Esophagus muscularis mucosa (tissue), 4 donors: ENCODE data around the gene PDGFD. TPM values are rescaled to one million over a fixed set of nuclear protein-coding genes. Genes with fewer than 3 reads are reported as not detected.

Source experiments
- DNase-seq: peaks from one replicate; pipeline ENCODE4 v3.0.0-alpha.2; 2017; ENCODE audit errors: extremely low spot score
- H3K27ac ChIP-seq, 4 donors: fragments of 200-600 bp; sonication (generic); replicated peaks in 1 of 4; 1 replicate in 3 of 4; 2 replicates in 1 of 4; pipeline ENCODE4 v1.5.1; 2016 to 2019; ENCODE audit warnings: mild to moderate bottlenecking in 1 of 4
- H3K27me3 ChIP-seq, 4 donors: fragments of 200-600 bp; sonication (generic); one replicate each; pipeline versions ENCODE4 v1.5.1 to v1.6.0; 2016 to 2019
- H3K36me3 ChIP-seq, 4 donors: fragments of 200-600 bp; sonication (generic); one replicate each; pipeline ENCODE4 v1.5.1; 2016 to 2019
- H3K4me1 ChIP-seq, 4 donors: fragments of 200-600 bp; sonication (generic); one replicate each; pipeline ENCODE4 v1.5.1; 2016 to 2019
- H3K4me3 ChIP-seq, 4 donors: fragments of 200-600 bp; sonication (generic); 1 replicate in 2 of 4; 2 replicates in 2 of 4; pipeline ENCODE4 v1.5.1; 2016 to 2019; ENCODE audit warnings: mild to moderate bottlenecking in 4 of 4, moderate library complexity in 1 of 4
- H3K9me3 ChIP-seq, 4 donors: fragments of 200-600 bp; sonication (generic); 1 replicate in 3 of 4; 2 replicates in 1 of 4; pipeline ENCODE4 v1.5.1; 2016 to 2019
- CTCF ChIP-seq, 3 experiments: fragments of 200-600 bp in 2 of 3; fragments of 450-650 bp in 1 of 3; sonication (generic) in 2 of 3; IDR thresholded peaks; one replicate each; pipeline ENCODE4 v1.5.1; 2017 to 2019; ENCODE audit warnings: antibody characterized with exemption in 3 of 3, mild to moderate bottlenecking in 2 of 3, moderate library complexity in 1 of 3
- EP300 ChIP-seq: sonication (generic); formaldehyde crosslinking; IDR thresholded peaks from one replicate; pipeline ENCODE4 v1.6.1; 2017; ENCODE audit warnings: antibody characterized with exemption
- POLR2A ChIP-seq: fragments of 450-650 bp; IDR thresholded peaks from one replicate; pipeline ENCODE4 v1.6.1; 2017; ENCODE audit warnings: antibody characterized with exemption, moderate library complexity, mild to moderate bottlenecking, low read depth
- POLR2AphosphoS5 ChIP-seq, 2 donors: sonication (generic); formaldehyde crosslinking; IDR thresholded peaks; one replicate each; pipeline ENCODE4 v1.6.1; 2017; ENCODE audit warnings: antibody characterized with exemption in 2 of 2
- WGBS: methylation state at CpG from one replicate; pipeline ENCODE4 v1.1.5; 2018; 5-methylcytosine and 5-hydroxymethylcytosine counted together
- intact Hi-C: fragments of 100-400 bp; cut with DNase I; formaldehyde crosslinking; loops from one replicate; pipeline ENCODE4 v1.15.1; 2023
- total RNA-seq, 4 donors: library from RNA; depleted of rRNA; stranded (reverse); fragments of >200 nt; gene quantifications; one replicate each; pipeline versions ENCODE4 v1.1.0 to v1.2.1, GENCODE V29; 2016

PDGFD gene
- total RNA-seq, 4 donors from 2014 or later, result 4.2 to 8.6 (median 6.5) TPM

DNA sequence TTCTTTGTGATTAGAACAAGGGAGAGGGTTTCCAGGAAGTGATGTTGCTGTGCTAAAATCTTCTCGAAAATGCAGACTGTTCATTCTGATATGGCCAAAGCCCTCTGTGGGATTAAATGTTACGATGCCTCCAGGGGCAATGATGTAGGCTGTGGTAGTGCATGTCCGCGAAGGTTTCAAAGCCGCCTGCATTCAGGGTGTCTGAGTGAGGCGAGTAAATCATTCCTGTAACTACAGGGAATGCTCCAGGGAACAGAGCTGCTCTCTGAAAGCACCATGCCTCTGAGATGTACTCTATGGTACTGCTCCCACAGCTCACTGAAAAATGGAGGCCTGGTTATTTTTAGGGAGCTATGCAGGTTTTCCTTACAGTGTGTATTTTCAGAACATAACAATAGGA, 21.2 kb downstream of the PDGFD start:
- WGBS, result 90% methylated on average over 6 of the region's 6 CpGs
- no peak overlapping the region for H3K4me3 ChIP-seq
- no peaks in the 10 kb centered on the region for H3K36me3 ChIP-seq
- DNase-seq, result no peak
- intact Hi-C loops, result no loop called here
- H3K9me3 ChIP-seq, result no peaks in the 10 kb centered on the region
- H3K27me3 ChIP-seq, result no peaks in the 10 kb centered on the region
- H3K27ac ChIP-seq, result no peak overlapping the region
- no peaks in the 10 kb centered on the region for H3K4me1 ChIP-seq
- no peak for TF ChIP-seq POLR2A
- TF ChIP-seq POLR2AphosphoS5 (IDR thresholded peaks at IDR 0.05), result no peak
- no peak for TF ChIP-seq EP300
- TF ChIP-seq CTCF (IDR thresholded peaks at IDR 0.05), result no peak

DNA sequence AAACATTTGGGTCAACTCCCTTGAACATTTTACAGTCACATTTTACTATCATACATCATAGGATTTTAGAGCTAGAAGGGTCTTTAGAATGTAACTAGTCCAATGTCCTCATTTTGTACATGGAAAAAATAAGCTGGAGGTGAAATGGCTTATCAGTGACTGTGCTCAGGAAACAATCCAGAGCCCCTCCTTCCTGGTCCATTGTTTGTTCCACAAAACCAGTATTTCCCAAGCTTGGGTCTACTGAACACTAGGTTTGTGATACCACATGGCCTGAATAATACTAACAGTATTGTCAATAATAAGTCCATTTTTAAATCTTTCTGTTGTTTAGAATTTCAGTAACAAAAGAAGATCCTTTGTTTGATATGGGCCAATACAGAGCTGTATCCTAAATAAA, 27.1 kb downstream of the PDGFD start:
- intact Hi-C loops, result no loop called here
- Histone ChIP-seq H3K9me3 (no peaks in the 10 kb centered on the region), H3K4me3 (no peak overlapping the region), H3K27me3 (no peaks in the 10 kb centered on the region), H3K36me3 (no peaks in the 10 kb centered on the region), H3K4me1 (no peaks in the 10 kb centered on the region), H3K27ac (no peak overlapping the region)
- DNase-seq, result no peak
- TF ChIP-seq CTCF (IDR thresholded peaks at IDR 0.05), result no peak
- no peak for TF ChIP-seq EP300
- TF ChIP-seq POLR2AphosphoS5 (IDR thresholded peaks at IDR 0.05), result no peak
- no peak for TF ChIP-seq POLR2A

- no peak for TF ChIP-seq CTCF (IDR thresholded peaks at IDR 0.05)
- TF ChIP-seq POLR2A, result no peak
- TF ChIP-seq EP300, result no peak
- TF ChIP-seq POLR2AphosphoS5 (IDR thresholded peaks at IDR 0.05), result no peak
- 69% methylated on average over 1 of the region's 1 CpG for WGBS
- no peak for DNase-seq
- intact Hi-C loops, result no loop called here
- Histone ChIP-seq H3K4me3 (no peak overlapping the region), H3K27ac (no peak overlapping the region), H3K27me3 (no peaks in the 10 kb centered on the region), H3K9me3 (no peaks in the 10 kb centered on the region), H3K36me3 (no peaks in the 10 kb centered on the region), H3K4me1 (no peaks in the 10 kb centered on the region)
Measured at GRCh38 chr11:104134745-104135144, 29.2 kb downstream of the PDGFD start.

GRCh38 chr11:104130161-104130560, 33.8 kb downstream of the PDGFD start:
- DNase-seq, result no peak
- 86% methylated on average over 1 of the region's 1 CpG for WGBS

More at GRCh38 chr11:104130161-104130560, 33.8 kb downstream of the PDGFD start:
- no peaks in the 10 kb centered on the region for H3K4me1 ChIP-seq
- no peak overlapping the region for H3K27ac ChIP-seq
- TF ChIP-seq CTCF (IDR thresholded peaks at IDR 0.05) (no peak), POLR2A (no peak), POLR2AphosphoS5 (IDR thresholded peaks at IDR 0.05) (no peak), EP300 (no peak)
- H3K36me3 ChIP-seq, result no peaks in the 10 kb centered on the region
- H3K9me3 ChIP-seq, result no peaks in the 10 kb centered on the region
- intact Hi-C loops, result no loop called here
- no peaks in the 10 kb centered on the region for H3K27me3 ChIP-seq
- H3K4me3 ChIP-seq, result no peak overlapping the region
